GM19193 (cell line): ENCODE results near the gene YIF1B.

Experiments
- POLR2A ChIP-seq: IDR thresholded peaks from 4 replicates; pipeline ENCODE4 v1.6.1; 2011; ENCODE audit not compliant: insufficient read depth, insufficient read length; ENCODE audit errors: extremely low read depth

Gene YIF1B

DNA sequence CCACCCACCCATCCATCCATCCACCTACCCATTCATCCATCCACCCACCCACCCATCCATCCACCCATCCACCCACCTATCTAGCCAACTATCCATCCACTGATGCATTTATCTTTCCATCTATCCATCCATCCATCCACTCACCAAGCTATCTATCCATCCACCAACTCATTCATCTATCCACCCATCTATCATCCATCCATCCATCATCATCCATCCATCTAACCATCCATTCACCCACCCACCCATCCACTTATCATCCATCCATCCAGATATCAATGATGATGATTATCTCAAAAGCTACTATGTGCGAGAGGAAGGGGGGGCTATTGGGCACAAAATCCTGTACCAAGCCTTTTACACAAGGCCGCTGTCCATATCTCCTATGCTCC, 5.5 kb downstream of the YIF1B start:
- TF ChIP-seq POLR2A, result no peak

DNA sequence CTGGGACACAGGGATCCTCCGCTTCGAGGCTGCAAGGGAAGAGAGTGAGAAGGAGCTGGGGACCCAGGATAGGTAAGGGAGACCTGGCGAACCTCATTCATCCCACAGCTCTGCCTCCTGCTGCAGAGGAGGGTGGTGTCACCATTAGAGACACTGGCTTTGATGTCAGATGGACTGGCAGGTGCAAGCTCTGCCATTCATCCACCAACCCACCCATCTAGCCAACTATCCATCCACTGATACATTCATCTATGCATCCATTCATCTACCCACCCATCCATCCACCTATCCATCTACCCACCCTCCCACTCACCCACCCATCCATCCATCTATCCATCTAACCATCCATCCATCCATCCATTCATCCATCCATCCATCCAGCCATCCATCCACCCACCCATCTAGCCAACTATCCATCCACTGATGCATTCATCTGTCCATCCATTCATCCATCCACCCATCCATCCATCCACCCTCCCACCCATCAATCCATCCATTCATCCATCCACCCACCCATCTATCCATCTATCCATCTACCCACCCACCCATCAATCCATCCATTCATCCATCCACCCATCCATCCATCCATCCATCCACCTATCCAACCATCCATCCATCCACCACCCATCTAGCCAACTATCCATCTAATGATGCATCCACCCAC, 6.0 kb downstream of the YIF1B start:
- no peak for TF ChIP-seq POLR2A

DNA sequence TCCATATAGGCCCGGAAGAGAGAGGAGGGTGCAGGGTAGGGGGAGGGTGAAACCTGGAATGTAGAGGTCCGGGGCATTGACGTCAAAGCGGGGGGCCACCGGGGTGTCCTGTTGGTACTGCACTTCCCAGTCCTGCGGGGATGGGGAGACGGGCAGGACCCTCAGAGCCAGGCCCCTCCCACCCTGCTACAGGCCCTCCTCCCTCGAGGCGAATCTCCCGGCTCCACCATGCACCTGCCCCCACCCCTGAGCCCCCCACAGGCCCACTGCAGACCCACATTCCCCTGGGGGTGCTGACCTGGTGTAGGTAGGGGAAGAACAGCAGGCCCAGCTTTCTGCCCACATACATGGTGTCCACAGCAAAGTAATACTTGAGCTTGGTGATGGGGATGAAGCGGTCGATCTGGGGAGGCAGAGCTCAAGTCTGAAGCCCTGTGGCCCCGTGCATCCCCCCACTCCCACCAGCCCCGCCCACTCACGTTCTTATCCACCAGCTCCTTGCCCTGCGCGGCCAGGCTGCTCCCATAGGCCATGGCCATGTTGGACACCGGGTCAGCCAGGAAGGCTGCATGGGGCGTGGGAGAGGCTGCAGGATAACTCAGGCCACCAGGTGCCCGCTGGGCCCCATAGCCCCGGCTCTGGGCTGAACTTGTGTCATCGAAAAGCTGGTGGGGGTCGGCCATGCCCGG, 6.7 kb downstream of the YIF1B start:
- TF ChIP-seq POLR2A, result no peak

DNA sequence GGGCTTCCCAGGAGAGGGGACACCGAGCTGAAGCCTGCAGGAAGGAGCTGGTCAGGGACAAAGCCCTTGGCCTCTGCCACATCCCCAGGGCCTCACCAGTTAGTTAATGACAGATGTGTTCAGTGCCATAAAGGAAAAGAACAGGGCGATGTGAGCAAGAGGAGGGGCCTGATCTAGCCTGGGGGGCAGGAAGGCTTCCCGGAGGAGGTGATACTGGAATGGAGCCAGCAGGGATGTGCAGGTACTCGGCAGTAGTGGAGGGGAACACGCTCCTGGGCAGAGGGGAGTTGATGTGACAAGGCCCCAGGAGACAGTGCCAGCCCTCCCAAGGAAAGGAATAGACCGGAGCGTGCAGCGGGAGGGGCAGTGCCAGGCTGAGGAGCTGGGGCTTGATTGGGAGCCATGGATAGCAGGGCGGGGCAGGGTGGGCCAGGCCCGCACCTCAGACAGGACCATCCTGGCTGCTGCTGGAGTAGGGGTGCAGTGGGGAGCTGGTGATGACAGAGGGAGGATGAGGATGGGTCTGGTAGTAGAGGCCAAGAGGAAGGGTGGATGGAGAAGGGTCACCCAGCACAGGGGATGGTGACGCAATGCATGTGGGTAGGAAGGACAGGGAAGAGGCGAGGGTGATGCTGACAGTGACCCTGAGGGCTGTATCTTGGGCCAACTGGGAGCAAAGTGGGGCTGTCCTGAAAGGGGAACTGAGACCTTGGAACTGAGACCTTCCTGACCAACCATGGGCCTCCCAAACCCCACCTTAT, 7.6 kb downstream of the YIF1B start:
- no peak for TF ChIP-seq POLR2A

DNA sequence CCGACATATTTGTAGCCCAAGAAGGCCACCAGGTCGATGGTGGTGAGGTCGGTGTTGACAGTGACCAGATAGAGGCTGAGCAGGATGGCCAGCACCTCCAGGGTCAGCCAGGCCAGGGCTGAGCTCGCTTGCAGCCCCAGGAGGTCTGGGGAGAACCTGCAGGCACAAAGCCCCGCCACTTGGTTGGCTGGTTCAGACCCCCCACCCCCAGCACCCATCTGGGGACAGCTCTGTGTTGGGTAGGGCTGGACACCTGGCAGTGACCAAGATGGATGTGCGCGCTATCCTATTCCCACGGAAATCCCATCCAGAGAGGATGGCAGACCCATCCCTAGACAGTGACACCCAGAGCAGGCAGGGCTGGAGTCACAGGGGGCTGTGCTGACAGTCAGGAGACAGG, 8.2 kb downstream of the YIF1B start:
- TF ChIP-seq POLR2A, result no peak

DNA sequence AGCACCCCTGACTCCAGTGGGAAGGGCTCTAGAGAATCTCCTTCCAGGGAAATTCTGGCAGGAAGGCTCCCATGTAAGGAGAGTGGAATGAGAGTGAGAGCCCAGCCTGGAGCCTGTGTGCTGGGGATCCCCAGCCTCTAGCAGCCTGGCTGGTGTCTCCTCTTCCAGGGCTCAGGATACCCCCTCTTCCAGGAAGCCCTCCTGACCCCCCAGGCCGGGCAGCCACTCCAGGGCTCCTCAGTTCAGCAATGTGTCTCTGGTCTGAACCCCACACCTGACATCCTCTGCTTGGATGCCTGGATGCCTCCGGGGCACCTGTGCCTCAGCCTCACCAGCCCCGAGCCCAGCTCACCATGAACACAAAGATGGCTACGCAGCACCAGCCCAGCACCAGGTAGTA, 8.7 kb downstream of the YIF1B start:
- TF ChIP-seq POLR2A, result no peak

DNA sequence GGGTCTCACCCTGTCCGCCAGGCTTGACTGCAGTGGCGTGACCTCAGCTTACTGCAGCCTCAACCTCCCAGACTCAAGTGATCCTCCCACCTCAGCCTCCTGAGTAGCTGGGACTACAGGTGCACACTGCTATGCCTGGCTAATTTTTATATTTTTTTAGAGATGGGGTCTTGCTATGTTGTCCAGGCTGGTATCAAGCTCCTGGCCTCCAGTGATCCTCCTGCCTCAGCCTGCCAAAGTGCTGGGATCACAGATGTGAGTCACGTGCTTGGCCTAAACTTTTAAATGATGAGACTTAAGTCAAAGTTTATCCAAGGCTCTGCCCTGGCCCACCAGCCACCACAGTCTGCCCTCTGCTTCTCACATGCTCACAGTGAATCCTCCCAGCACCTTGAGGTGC, 9.5 kb downstream of the YIF1B start:
- no peak for TF ChIP-seq POLR2A

DNA sequence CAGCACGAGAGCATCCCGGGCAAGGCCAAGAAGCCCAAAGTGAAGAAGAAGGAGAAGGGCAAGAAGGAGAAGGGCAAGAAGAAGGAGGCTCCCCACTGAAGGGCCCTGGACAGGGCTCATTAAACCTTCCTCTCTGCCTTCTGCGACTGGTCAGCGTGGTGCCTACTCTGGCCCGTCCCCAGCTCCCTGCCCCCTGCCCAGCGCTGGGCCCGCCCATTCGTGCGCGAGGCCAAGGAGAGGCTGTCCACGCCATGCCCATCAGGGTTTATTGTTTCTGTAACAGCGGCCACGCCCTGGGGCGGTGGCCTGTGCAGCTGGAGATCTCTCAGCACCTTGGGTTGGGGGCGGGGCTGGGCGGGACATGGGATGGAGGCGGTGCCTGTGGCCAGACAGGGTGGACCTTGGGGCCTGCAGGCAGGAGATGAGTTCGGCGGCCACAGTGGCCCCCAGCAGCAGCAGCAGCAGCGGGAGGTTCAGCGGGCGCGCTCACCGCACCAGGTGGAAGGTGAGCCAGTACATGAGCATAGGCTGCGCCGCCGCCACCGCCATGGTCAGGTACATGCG, 10.8 kb downstream of the YIF1B start:
- TF ChIP-seq POLR2A, result no peak

DNA sequence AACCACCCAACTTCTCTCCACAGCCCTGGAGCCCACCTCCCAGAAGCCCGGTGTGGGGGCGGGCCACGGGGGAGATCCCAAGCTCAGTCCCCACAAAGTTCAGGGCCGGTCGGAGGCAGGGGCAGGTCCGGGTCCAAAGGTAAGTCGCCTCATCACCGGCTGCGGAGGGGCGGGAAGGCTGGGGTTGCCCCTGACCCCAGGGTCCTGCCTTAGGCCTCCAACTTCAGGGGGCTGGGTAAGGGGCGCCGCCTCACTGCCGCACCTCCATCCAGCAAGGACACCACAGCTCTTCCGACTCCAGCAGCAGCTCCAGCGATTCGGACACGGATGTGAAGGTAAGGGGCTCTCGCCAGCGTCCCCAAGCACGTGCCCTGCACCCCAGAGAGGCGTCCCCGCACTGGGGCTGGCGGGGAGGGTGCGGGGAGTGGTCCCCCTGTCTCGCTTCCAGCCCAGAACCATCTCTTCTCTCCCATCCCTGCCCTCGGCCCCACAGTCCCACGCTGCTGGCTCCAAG, 11.3 kb downstream of the YIF1B start:
- no peak for TF ChIP-seq POLR2A

DNA sequence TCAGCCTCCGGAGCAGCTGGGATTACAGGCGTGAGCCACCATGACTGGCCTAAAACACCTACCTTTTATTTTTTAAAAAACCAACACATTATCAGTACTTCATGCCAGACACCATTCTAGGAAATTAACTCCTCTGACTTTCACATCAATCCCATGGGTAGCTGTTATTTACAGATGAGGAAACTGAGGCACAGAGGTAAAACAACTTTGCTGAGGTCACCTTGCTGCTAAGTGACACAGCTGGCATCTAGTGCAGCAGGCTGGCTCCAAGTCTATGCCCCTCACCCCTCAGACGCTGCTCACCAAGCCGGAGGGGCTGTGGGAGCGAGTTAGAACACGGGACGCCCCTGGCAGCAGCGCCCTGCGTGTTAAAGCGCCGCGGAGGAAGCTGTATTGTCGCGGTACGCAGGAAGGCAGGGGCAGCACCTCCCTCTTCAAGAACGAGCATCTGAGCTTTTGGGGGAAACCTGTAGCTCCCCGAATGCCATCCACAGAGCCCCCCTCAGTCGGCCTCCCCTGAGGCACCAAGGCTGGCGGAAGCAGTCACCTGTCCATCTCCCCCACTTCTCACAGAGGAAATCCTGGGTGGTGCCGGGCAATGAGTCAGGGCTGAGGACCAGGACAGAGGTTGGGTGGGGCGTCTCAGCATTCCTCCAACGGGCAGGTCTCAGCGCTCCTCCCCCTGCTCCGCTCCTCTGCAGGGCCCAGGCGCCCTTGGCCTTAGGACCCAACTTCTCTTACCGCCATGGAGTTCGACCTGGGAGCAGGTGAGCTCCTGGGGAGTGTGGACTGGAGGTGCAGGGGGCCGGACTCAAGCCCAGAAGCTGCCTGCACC, 12.0 kb downstream of the YIF1B start, which contains the start of gene C19orf33:
TSS of gene C19orf33 (plus strand) at position 735 of the 835 bp plus-strand sequence. CDS start at position 746, 11 bp downstream.
- no peak for TF ChIP-seq POLR2A

DNA sequence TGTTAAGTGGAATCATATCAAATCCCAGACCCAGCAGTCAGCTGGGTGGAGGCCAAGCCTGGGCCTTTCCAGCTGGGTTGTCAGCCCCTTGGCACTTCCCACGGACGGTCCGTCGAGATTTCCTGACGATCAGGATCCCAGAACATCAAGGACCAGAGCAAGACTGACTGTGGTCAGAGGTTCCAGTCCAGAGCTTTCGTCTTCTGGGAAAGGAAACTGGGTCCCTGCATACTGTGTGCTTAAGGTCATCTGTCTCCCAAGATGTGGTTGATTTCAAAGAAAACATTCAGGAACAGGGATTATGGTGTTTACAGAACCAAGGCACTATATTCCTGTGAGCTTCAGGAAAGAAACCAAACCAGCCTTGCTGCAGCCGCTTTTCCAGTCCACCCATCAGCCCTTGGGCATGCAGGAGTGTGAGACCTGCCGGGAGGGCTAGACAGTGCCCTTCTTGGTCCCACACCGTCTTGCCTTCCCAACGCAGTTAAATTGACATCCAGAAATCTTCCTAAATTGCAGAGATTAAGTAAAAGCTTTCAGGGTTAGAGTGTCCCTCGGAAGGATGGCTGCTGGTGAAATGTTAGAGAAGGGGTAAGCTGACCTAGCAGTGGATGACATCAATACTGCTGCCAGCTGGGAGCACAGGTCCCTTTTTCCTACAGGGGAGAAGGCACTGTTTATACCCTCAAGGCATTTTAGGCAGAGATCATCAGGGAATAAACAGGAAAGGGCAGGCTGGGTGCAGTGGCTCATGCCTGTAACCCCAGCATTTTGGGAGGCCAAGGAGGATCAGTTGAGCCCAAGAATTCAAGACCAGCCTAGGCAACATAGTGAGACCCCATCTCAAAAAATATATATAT, 16.7 kb downstream of the YIF1B start:
- TF ChIP-seq POLR2A, result no peak

DNA sequence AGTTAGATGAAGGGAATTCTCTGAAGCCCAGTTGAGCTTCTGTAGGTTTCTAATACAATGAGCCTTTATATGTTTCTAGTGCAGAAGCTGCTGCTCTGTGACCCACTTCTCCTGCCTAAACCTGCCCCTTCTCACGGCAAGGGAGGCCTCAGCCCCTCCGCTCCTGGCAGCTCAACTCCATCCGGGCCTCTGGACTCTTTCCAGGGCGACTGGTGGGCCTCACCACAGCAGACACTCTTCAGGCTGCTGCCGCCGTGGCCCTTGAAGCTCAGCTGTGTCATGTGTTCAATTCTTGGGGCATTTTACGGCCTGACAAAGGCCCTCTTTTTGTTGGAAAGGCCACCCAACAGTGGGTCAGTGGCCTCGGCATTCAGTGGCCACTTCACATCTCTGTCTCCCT, 21.7 kb downstream of the YIF1B start:
- no peak for TF ChIP-seq POLR2A

DNA sequence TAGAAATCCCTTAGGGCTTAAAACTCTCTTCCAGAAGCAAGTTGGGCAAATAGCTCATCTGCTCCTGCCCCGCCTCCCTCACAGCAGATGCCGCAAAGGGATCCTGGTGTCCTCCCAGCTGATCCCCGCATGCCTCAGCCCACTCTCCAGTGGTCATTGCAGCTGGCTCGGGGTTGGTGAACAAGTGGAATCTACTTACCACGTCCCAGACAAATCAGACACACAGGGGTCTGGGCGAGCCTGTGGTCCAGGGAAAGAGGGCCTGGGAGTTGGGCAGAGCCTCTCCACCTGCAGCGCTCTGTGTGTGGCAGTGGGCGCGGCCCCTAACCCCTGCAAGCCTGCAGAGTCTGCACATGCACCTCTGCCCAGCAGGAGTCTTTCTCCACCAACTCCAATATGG, 22.5 kb downstream of the YIF1B start:
- no peak for TF ChIP-seq POLR2A

DNA sequence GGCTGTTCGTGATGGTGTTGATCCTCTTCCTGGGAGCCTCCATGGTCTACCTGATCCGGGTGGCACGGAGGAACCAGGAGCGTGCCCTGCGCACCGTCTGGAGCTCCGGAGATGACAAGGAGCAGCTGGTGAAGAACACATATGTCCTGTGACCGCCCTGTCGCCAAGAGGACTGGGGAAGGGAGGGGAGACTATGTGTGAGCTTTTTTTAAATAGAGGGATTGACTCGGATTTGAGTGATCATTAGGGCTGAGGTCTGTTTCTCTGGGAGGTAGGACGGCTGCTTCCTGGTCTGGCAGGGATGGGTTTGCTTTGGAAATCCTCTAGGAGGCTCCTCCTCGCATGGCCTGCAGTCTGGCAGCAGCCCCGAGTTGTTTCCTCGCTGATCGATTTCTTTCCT, 23.9 kb downstream of the YIF1B start:
- no peak for TF ChIP-seq POLR2A

DNA sequence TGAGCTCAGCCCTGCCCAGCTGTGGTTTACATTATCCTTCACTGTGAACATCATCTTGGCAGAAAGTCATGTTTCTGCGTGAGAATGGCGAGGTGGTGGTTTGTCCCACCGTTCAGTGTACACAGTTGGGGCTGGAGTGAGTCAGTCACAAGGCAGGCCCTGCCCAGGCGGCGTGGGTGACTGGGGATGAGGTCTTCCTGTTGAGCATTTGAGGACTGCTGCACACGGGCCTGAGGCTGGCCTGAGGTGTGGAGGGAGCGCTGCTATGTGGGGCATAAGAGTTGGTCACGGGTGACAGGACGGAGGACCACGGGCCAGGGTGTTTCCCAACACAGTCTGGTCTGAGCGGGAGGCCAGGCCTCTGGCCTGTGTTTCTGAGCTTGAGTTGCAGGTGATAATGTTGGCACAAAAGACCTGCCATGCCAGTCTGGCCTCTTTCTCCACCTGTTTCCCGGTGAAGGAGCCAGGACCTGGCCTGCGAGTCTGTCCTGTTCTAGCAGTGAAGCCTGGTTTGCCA, 25.1 kb downstream of the YIF1B start:
- no peak for TF ChIP-seq POLR2A
